PC-3 (cell line): Measurements from ENCODE around the gene SLC25A23. TPM values are rescaled to one million over a fixed set of nuclear protein-coding genes. Genes with fewer than 3 reads are reported as not detected.

Experiments
- ATAC-seq: fragments of 200-7000 bp; cut with Tn5 transposase; 2 replicates; pipeline ENCODE4 v1.9.1; 2020; ENCODE audit warnings: mild to moderate bottlenecking, moderate library complexity
- BruUV-seq: library from RNA; stranded (reverse); fragments of 400-500 nt; replicated peaks from 2 replicates; lab custom pipeline; 2021; lab: Mats Ljungman, UMichigan
- CTCF ChIA-PET: fragments of 300-600 bp; sonication (Branson Sonifier 250); formaldehyde crosslinking; loops from one replicate; lab custom pipeline; 2022; ENCODE audit warnings: antibody characterized with exemption; lab: Charles Lee
- POLR2A ChIA-PET: fragments of 300-600 bp; sonication (Branson Sonifier 250); formaldehyde crosslinking; loops from one replicate; lab custom pipeline; 2022; ENCODE audit warnings: antibody characterized with exemption; ENCODE audit not compliant: unreplicated experiment; lab: Charles Lee
- DNase-seq: peaks from one replicate; pipeline ENCODE4 v3.0.0-alpha.2; 2015
- H2AFZ ChIP-seq: fragments of 300-600 bp; sonication (generic); 2 replicates; pipeline ENCODE4 v1.6.0; 2016; ENCODE audit warnings: antibody characterized with exemption, low read length
- H3F3A ChIP-seq: fragments of 300-600 bp; sonication (generic); one replicate; pipeline ENCODE4 v1.6.0; 2017; ENCODE audit warnings: antibody characterized with exemption, low read length, control low read depth, mild to moderate bottlenecking; ENCODE audit not compliant: unreplicated experiment
- H3K27ac ChIP-seq: fragments of 300-600 bp; sonication (generic); 2 replicates; pipeline ENCODE4 v1.5.1; 2016; ENCODE audit warnings: mild to moderate bottlenecking, low read length
- H3K27me3 ChIP-seq: fragments of 300-600 bp; sonication (generic); 2 replicates; pipeline ENCODE4 v1.6.1; 2016; ENCODE audit warnings: low read length, mixed read lengths
- H3K36me3 ChIP-seq: fragments of 300-600 bp; sonication (generic); 2 replicates; pipeline ENCODE4 v1.6.1; 2016; ENCODE audit warnings: low read depth, mixed run types, low read length, mixed read lengths
- H3K4me1 ChIP-seq: fragments of 300-600 bp; sonication (generic); 2 replicates; pipeline ENCODE4 v1.5.1; 2016; ENCODE audit warnings: low read length; ENCODE audit not compliant: insufficient read depth
- H3K4me2 ChIP-seq: fragments of 300-600 bp; sonication (generic); 2 replicates; pipeline ENCODE4 v1.6.0; 2016; ENCODE audit warnings: low read length
- H3K4me3 ChIP-seq: fragments of 300-600 bp; sonication (generic); 2 replicates; pipeline ENCODE4 v1.5.1; 2016; ENCODE audit warnings: mild to moderate bottlenecking, low read length, mixed read lengths
- H3K79me2 ChIP-seq: fragments of 300-600 bp; sonication (generic); 2 replicates; pipeline ENCODE4 v1.6.1; 2017; ENCODE audit warnings: low read length, mixed read lengths
- H3K9ac ChIP-seq: fragments of 300-600 bp; sonication (generic); 2 replicates; pipeline ENCODE4 v1.6.0; 2016; ENCODE audit warnings: mild to moderate bottlenecking, low read length
- H3K9me2 ChIP-seq: fragments of 300-600 bp; sonication (generic); replicated peaks from 2 replicates; pipeline ENCODE4 v1.6.1; 2016; ENCODE audit warnings: mixed run types, low read length, mixed read lengths
- H3K9me3 ChIP-seq: fragments of 300-600 bp; sonication (generic); 2 replicates; pipeline ENCODE4 v1.6.1; 2016; ENCODE audit warnings: low read length, mixed read lengths
- H4K20me1 ChIP-seq: fragments of 300-600 bp; sonication (generic); 2 replicates; pipeline ENCODE4 v1.6.1; 2016; ENCODE audit warnings: low read length, mixed read lengths
- CTCF ChIP-seq: fragments of 300-600 bp; sonication (generic); conservative IDR thresholded peaks from 2 replicates; pipeline ENCODE4 v1.5.1; 2017; ENCODE audit warnings: antibody characterized with exemption, low read depth, mild to moderate bottlenecking, low read length
- EZH2 ChIP-seq: fragments of 300-600 bp; sonication (generic); IDR thresholded peaks from one replicate; pipeline ENCODE4 v1.6.1; 2017; ENCODE audit warnings: antibody characterized with exemption, mild to moderate bottlenecking, low read length; ENCODE audit not compliant: unreplicated experiment
- EZH2phosphoT487 ChIP-seq: fragments of 300-600 bp; sonication (generic); IDR thresholded peaks from 2 replicates; pipeline ENCODE4 v1.6.1; 2018; ENCODE audit warnings: mild to moderate bottlenecking, antibody characterized with exemption, low read length, borderline replicate concordance
- intact Hi-C: fragments of 100-400 bp; cut with micrococcal nuclease; formaldehyde crosslinking; loops from 2 replicates; pipeline ENCODE4 v1.9.0; 2023
- total RNA-seq: library from RNA; depleted of rRNA; stranded (reverse); fragments of >200 nt; gene quantifications from 2 replicates; pipeline ENCODE4 v1.2.3, GENCODE V29; 2014

SLC25A23 gene
- total RNA-seq, 1 experiment from 2014 or later = 61.4 TPM

DNA sequence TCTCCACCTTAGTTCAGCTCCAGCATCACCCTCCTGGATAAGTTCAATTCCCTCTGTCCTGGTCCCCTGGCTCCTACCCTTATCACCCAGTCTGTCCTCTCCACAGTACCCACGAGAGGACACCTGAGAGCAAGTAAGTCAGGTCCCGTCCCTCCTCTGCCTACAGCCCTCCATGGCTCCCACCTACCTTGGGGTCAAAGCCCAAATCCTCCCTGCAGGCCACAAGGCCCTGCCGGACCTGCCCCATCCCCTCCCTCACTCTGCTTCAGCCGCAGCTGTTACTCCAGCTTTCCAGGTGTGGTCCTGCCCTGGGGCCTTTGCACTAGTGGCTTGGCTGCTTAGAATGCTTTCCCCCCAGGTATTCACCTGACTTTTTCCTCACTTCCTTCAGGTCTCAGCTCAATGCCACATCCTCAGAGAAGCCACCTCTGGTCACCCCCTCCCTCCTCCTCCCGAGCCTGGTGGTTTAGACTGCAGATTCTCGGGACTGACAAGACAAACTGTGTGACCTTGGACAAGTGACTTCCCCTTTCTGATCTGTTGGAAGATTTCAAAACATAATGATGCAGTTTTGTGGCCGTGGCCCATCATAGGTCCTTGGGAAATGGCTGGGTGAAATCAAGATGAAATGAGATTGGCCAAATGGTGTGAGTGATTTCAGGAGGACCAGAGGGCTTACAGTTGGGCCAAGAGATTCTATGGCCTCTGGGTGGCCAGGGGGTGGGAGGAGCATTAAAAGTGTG lies 38.9 kb upstream of the SLC25A23 start:
- Histone ChIP-seq H3K36me3 (no peaks in the 10 kb centered on the region), H3K4me2 (no peak overlapping the region), H3K9me3 (no peaks in the 10 kb centered on the region), H3K9me2 (no peaks in the 10 kb centered on the region), H4K20me1 (no peaks in the 10 kb centered on the region), H3K27me3 (peaks cover 19% of the 10 kb centered on the region), H3K4me1 (no peaks in the 10 kb centered on the region; the same call in 1 of the 2 replicates), H3K79me2 (no peaks in the 10 kb centered on the region), H3K4me3 (no peak overlapping the region), H3K9ac (no peak overlapping the region), H3F3A (no peaks in the 10 kb centered on the region), H3K27ac (no peak overlapping the region), H2AFZ (no peak overlapping the region)
- intact Hi-C loops = no loop called here
- no TSS peak for BruUV-seq
- ChIA-PET POLR2A (interaction anchor here (0.6 kb wide), 1 partner anchor 25 kb away, joined by 3 read pairs; no protein-coding TSS in a partner anchor), CTCF (no interaction called here)
- no peak for DNase-seq
- ATAC-seq = no peak
- TF ChIP-seq EZH2 (no peak), EZH2phosphoT487 (no peak), CTCF (no peak)

DNA sequence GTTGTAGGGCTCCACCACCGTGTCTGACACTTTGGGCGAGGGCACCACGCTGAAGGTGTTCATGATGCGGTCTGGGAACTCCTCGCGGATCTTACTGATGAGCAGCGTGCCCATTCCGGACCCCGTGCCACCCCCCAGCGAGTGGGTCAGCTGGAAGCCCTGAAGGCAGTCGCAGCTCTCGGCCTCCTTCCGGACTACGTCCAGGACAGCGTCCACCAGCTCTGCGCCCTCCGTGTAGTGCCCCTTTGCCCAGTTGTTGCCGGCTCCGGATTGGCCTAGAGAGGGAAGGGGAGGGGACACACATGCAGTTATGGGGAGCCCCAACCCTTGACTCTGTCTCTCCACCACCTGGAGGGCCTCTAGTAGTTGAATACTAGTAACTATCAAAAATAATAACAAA lies 36.4 kb upstream of the SLC25A23 start:
- intact Hi-C loops = no loop called here
- Histone ChIP-seq H4K20me1 (no peaks in the 10 kb centered on the region), H3K4me1 (no peaks in the 10 kb centered on the region), H3K79me2 (no peaks in the 10 kb centered on the region), H2AFZ (no peak overlapping the region), H3K36me3 (no peaks in the 10 kb centered on the region), H3K9me3 (no peaks in the 10 kb centered on the region), H3K4me2 (no peak overlapping the region), H3K27me3 (0 out of 2 replicates have a peak, but pooled peaks cover under 1% of the 10 kb centered on the region), H3K27ac (no peak overlapping the region), H3K9ac (no peak overlapping the region), H3K4me3 (no peak overlapping the region), H3K9me2 (no peaks in the 10 kb centered on the region), H3F3A (no peaks in the 10 kb centered on the region)
- POLR2A ChIA-PET = no interaction called here
- DNase-seq = no peak
- no peak for ATAC-seq
- CTCF ChIA-PET = no interaction called here
- TF ChIP-seq CTCF (no peak), EZH2phosphoT487 (no peak), EZH2 (no peak)
- no TSS peak for BruUV-seq

- no peak overlapping the region for H3K27ac ChIP-seq
- TF ChIP-seq CTCF = no peak
- no peak for TF ChIP-seq EZH2phosphoT487
- no peak for TF ChIP-seq EZH2
- no peaks in the 10 kb centered on the region for H3K9me2 ChIP-seq
- ATAC-seq (no peak), DNase-seq (no peak)
- ChIA-PET POLR2A (no interaction called here), CTCF (no interaction called here)
- H3F3A ChIP-seq = no peaks in the 10 kb centered on the region
- intact Hi-C loops = no loop called here
- no peaks in the 10 kb centered on the region for H3K79me2 ChIP-seq
- no peaks in the 10 kb centered on the region for H3K4me1 ChIP-seq
- 0 out of 2 replicates have a peak, but pooled peaks cover 5% of the 10 kb centered on the region for H3K27me3 ChIP-seq
- no peak overlapping the region for H3K4me2 ChIP-seq
- no peaks in the 10 kb centered on the region for H3K9me3 ChIP-seq
- no peaks in the 10 kb centered on the region for H3K36me3 ChIP-seq
- BruUV-seq = no TSS peak
- H2AFZ ChIP-seq = no peak overlapping the region
- no peak overlapping the region for H3K9ac ChIP-seq
- no peak overlapping the region for H3K4me3 ChIP-seq
- H4K20me1 ChIP-seq = no peaks in the 10 kb centered on the region
Measured at GRCh38 chr19:6494438-6495036, 34.9 kb upstream of the SLC25A23 start.
